SK-N-SH treated with all-trans-retinoic acid at 6 μM for 48 hours (cell line): ENCODE results near the gene IFI27L2.

Experiments used
- ARNTL ChIP-seq: fragments of 450-650 bp; formaldehyde crosslinking; IDR thresholded peaks from 2 replicates; pipeline ENCODE4 v1.5.0; 2020; ENCODE audit warnings: low read depth, mild to moderate bottlenecking, moderate library complexity, borderline replicate concordance
- PPARA ChIP-seq: fragments of 250-450 bp; sonication (Bioruptor Pico); IDR thresholded peaks from 2 replicates; pipeline ENCODE4 v1.5.0; 2020; ENCODE audit warnings: mild to moderate bottlenecking, borderline replicate concordance

DNA sequence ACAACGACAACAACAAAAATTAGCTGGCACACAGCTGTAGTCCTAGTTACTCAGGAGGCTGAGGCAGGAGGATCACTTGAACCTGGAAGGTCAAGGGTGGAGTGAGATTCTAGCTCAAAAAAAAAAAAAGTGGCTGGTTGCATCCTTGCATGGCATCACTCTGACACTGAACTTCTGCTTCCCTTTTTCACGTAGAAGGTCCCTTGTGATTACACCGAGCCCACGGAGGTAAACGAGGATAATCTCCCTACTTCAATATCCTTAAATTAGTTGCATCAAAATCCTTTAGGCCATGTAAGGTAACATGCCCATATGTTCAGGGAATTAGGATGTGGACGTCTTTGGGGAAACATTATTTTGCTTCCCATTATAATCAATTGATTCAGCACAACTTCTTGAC lies 40.7 kb upstream of the IFI27L2 start:
- TF ChIP-seq PPARA (no peak), ARNTL (CRISPR knock-in tag) (no peak)
